ENCODE results near the gene RBM38.

- TF ChIP-seq POLR2A (IDR thresholded peaks at IDR 0.05; ENCODE audit: low read depth, low read length) (no peak), TAF1 (IDR thresholded peaks at IDR 0.05; ENCODE audit: borderline replicate concordance, low read depth, low read length) (no peak), POLR2AphosphoS5 (IDR thresholded peaks at IDR 0.05; ENCODE audit: low read depth, low read length) (no peak)
These were observed 50.4 kb downstream of the RBM38 start for GRCh38 chr20:57441510-57442154.

Measured in GM12892 (cell line).